Calu3 (cell line): ENCODE results near the gene STRN. TPM values are rescaled to one million over a fixed set of nuclear protein-coding genes. Genes with fewer than 3 reads are reported as not detected.

Source experiments
- BruUV-seq: library from RNA; stranded (reverse); fragments of 400-500 nt; replicated peaks from 2 replicates; lab custom pipeline; 2021; lab: Mats Ljungman, UMichigan
- CTCF ChIA-PET: fragments of 300-600 bp; sonication (Branson Sonifier 250); formaldehyde crosslinking; loops from one replicate; lab custom pipeline; 2022; ENCODE audit warnings: antibody characterized with exemption; lab: Charles Lee
- DNase-seq: peaks from one replicate; pipeline ENCODE4 v3.0.0; 2022
- H3K27ac Mint-ChIP-seq: one replicate; pipeline ENCODE4 v1.8.0; 2022; ENCODE audit warnings: mixed read lengths; ENCODE audit not compliant: unreplicated experiment
- H3K27me3 Mint-ChIP-seq: one replicate; pipeline ENCODE4 v1.8.0; 2022; ENCODE audit warnings: mixed read lengths; ENCODE audit not compliant: unreplicated experiment
- H3K36me3 Mint-ChIP-seq: one replicate; pipeline ENCODE4 v1.8.0; 2022; ENCODE audit warnings: mild to moderate bottlenecking, moderate library complexity, mixed read lengths; ENCODE audit not compliant: insufficient read depth, unreplicated experiment
- H3K4me1 Mint-ChIP-seq: one replicate; pipeline ENCODE4 v1.8.0; 2022; ENCODE audit warnings: mild to moderate bottlenecking, low read depth, mixed read lengths; ENCODE audit not compliant: unreplicated experiment
- H3K4me3 Mint-ChIP-seq: one replicate; pipeline ENCODE4 v1.8.0; 2022; ENCODE audit warnings: mild to moderate bottlenecking, low read depth, moderate library complexity, mixed read lengths; ENCODE audit not compliant: unreplicated experiment
- H3K9me3 Mint-ChIP-seq: one replicate; pipeline ENCODE4 v1.8.0; 2022; ENCODE audit warnings: low read depth, mixed read lengths; ENCODE audit not compliant: unreplicated experiment
- CTCF ChIP-seq: fragments of 200-600 bp; IDR thresholded peaks from one replicate; pipeline ENCODE4 v1.8.0; 2022; ENCODE audit warnings: antibody characterized with exemption; ENCODE audit not compliant: unreplicated experiment
- intact Hi-C: fragments of 100-400 bp; cut with micrococcal nuclease; formaldehyde crosslinking; loops from one replicate; pipeline ENCODE4 v1.10.0; 2022; ENCODE audit not compliant: unreplicated experiment
- total RNA-seq: library from RNA; stranded (reverse); gene quantifications from 2 replicates; pipeline ENCODE4 v1.2.3, GENCODE V29; 2022

The STRN gene
- total RNA-seq, 1 experiment from 2014 or later, result 29.3 TPM

GRCh38 chr2:36808386-36809068, 157.8 kb downstream of the STRN start:
- Mint-ChIP-seq H3K4me1 (no peaks in the 10 kb centered on the region), H3K9me3 (no peaks in the 10 kb centered on the region), H3K36me3 (no peaks in the 10 kb centered on the region), H3K4me3 (no peak overlapping the region), H3K27ac (no peak overlapping the region), H3K27me3 (peaks cover 26% of the 10 kb centered on the region)
- no peak for TF ChIP-seq CTCF
- intact Hi-C loops, result no loop called here
- CTCF ChIA-PET, result no interaction called here
- no peak for DNase-seq
- no TSS peak for BruUV-seq

GRCh38 chr2:36807223-36807886, 159.0 kb downstream of the STRN start:
- no peak overlapping the region for H3K4me3 Mint-ChIP-seq
- CTCF ChIA-PET, result no interaction called here

GRCh38 chr2:36805635-36806224, 160.6 kb downstream of the STRN start:
- H3K27ac Mint-ChIP-seq, result no peak overlapping the region
- intact Hi-C loops, result no loop called here

More at GRCh38 chr2:36807223-36807886, 159.0 kb downstream of the STRN start:
- TF ChIP-seq CTCF, result no peak
- Mint-ChIP-seq H3K27ac (no peak overlapping the region), H3K9me3 (no peaks in the 10 kb centered on the region), H3K27me3 (peaks cover 26% of the 10 kb centered on the region), H3K4me1 (no peaks in the 10 kb centered on the region), H3K36me3 (no peaks in the 10 kb centered on the region)
- intact Hi-C loops, result no loop called here
- BruUV-seq, result no TSS peak
- no peak for DNase-seq

GRCh38 chr2:36802952-36803351, 163.4 kb downstream of the STRN start:
- DNase-seq, result no peak
- H3K4me1 Mint-ChIP-seq, result no peaks in the 10 kb centered on the region
- no TSS peak for BruUV-seq
- H3K27ac Mint-ChIP-seq, result no peak overlapping the region
- intact Hi-C loops, result no loop called here
- CTCF ChIA-PET, result interaction anchor here (0.5 kb wide), 1 partner anchor 640 kb away, joined by 3 read pairs; no protein-coding TSS in a partner anchor
- H3K9me3 Mint-ChIP-seq, result no peaks in the 10 kb centered on the region
- H3K27me3 Mint-ChIP-seq, result peaks cover 40% of the 10 kb centered on the region
- H3K36me3 Mint-ChIP-seq, result no peaks in the 10 kb centered on the region
- no peak for TF ChIP-seq CTCF
- H3K4me3 Mint-ChIP-seq, result no peak overlapping the region

More at GRCh38 chr2:36805635-36806224, 160.6 kb downstream of the STRN start:
- Mint-ChIP-seq H3K9me3 (no peaks in the 10 kb centered on the region), H3K4me3 (no peak overlapping the region), H3K27me3 (peaks cover 31% of the 10 kb centered on the region), H3K4me1 (no peaks in the 10 kb centered on the region), H3K36me3 (no peaks in the 10 kb centered on the region)
- DNase-seq, result no peak
- CTCF ChIA-PET, result no interaction called here
- no peak for TF ChIP-seq CTCF
- BruUV-seq, result no TSS peak
